GM12891 (cell line): ENCODE data around the gene ZBTB26.

Experiments used
- PAX5 ChIP-seq: IDR thresholded peaks from 2 replicates; pipeline ENCODE4 v1.6.1; 2011; ENCODE audit warnings: low read length, moderate library complexity, mild to moderate bottlenecking; ENCODE audit not compliant: insufficient read depth, severe bottlenecking
- POLR2A ChIP-seq: IDR thresholded peaks from 2 replicates; pipeline ENCODE4 v1.6.1; 2011; ENCODE audit warnings: low read depth, low read length, control low read depth
- POLR2AphosphoS5 ChIP-seq: IDR thresholded peaks from 2 replicates; pipeline ENCODE4 v1.6.1; 2011; ENCODE audit warnings: low read depth, low read length, control low read depth
- POU2F2 ChIP-seq: IDR thresholded peaks from 2 replicates; pipeline ENCODE4 v1.6.1; 2011; ENCODE audit warnings: low read depth, mild to moderate bottlenecking, control low read depth, low read length, moderate library complexity
- SPI1 ChIP-seq: IDR thresholded peaks from 2 replicates; pipeline ENCODE4 v1.6.1; 2011; ENCODE audit warnings: low read depth, low read length, control low read depth
- TAF1 ChIP-seq: IDR thresholded peaks from 2 replicates; pipeline ENCODE4 v1.6.1; 2011; ENCODE audit warnings: low read depth, low read length, control low read depth

DNA sequence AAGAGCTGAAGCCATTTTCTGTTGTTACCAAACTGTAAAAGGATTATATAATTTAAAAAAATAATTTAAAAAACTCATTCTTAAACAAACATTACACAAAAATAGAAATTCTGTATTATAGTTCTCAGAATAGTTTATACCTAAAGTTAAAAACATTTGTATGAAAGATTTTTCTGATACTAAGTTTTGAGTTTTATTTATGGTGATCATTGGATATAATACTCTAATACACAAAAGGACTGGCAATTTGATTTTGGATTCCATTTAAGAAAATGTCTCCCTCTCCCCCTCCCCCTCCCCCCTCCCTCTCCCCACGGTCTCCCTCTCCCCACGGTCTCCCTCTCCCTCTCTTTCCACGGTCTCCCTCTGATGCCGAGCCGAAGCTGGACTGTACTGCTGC, 65.2 kb downstream of the ZBTB26 start:
- TF ChIP-seq PAX5 (no peak), POLR2AphosphoS5 (no peak), TAF1 (no peak), POLR2A (no peak), POU2F2 (no peak), SPI1 (no peak)
